Stimulated activated CD8-positive, alpha-beta memory T cell treated with anti-CD3 and anti-CD28 coated beads, Interleukin-7, amount 100 ng/mL, for 1 hour (primary cell): ENCODE measurements around the gene WHRN.

Experiments used
- DNase-seq, 2 donors: peaks; one replicate each; pipeline ENCODE4 v3.0.0-alpha.2; 2020; ENCODE audit warnings: low read depth in 2 of 2

WHRN gene

DNA sequence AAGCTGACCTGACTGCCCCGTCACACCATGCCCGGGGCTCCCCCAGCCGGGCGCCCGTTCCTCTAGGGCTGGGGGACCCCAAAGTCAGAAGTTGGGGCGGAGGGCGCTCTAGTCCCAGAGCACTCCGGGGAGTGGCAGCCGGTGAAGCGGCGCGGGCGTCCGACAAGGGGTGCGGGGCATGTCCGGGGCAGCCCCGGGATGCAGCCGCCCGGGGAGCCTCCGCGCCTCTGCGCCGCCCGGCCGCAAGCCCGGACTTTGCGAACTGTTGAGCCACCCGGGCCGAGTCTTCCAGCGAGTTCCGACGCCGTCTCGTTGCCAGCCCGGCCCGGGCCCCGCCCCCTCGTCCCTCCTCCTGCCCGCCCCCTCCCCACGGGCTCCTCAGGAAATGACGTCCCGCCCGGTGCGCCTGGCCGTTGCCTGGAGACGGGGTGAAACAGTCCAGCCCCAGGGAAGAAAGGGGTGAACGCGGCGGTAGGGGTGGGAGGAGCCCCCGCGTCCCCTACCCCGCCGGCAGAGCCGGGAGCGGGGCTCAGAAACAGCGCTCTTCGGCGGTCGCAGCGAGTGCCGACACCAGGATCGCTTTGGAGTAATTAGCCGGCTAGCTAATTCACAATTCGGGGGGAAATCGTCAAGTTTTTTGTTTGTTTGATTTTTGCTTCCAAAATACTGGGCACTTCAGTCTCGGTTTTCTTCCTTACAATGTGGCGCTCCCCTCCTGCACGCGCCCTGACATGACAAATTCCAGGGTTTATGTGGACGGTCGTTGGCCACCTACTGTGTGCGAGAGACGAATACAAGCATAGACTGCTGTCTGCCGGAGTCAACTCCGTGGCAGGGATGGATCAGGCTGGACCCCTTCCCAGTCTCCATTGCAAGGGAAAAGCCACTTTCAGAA, at the start of gene WHRN:
TSS of gene WHRN (minus strand) at position 287 of the 895 bp plus-strand sequence. CDS start 672 bp downstream, outside the sequence.
- DNase-seq = peak; percentile 79 to 80

DNA sequence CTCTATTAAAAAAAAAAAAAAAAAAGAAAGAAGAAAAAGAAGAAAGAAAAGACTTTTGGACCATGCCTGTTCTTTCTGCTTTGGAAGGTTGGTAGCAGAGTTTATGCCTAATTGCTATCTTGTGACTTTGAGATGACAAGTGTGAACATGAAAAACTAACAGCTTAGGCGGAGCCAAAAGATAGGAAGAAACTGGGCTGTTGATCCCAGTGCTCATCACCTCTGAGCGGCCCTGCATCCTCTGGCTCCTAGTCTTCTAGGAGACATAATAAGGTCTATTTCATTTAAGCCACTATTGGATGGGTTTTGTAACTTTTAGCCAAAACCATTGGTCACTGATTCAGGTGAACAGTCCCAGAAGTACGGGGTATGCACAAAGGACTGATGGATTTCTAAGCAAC, 47.9 kb upstream of the WHRN start:
- no peak for DNase-seq

DNA sequence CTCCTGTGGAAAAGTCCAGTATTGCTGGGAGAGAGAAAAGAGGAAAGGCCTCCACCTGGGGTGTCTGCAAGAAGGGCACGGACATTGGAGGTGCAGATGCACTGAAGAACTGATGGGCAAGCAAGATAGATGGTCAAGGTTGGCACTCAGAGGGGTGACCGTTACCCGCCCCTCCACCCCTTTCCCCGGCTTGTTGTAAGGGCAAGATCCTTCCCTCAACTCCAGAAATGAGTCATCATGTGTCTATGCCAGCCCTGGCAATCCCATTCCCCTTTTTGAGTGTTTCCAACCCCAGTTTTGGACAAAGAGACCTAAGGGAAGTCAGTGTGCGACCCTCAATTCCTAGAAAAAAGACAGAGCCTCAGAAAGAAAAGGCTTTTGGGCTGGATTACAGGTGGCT, 47.4 kb upstream of the WHRN start:
- no peak for DNase-seq

DNA sequence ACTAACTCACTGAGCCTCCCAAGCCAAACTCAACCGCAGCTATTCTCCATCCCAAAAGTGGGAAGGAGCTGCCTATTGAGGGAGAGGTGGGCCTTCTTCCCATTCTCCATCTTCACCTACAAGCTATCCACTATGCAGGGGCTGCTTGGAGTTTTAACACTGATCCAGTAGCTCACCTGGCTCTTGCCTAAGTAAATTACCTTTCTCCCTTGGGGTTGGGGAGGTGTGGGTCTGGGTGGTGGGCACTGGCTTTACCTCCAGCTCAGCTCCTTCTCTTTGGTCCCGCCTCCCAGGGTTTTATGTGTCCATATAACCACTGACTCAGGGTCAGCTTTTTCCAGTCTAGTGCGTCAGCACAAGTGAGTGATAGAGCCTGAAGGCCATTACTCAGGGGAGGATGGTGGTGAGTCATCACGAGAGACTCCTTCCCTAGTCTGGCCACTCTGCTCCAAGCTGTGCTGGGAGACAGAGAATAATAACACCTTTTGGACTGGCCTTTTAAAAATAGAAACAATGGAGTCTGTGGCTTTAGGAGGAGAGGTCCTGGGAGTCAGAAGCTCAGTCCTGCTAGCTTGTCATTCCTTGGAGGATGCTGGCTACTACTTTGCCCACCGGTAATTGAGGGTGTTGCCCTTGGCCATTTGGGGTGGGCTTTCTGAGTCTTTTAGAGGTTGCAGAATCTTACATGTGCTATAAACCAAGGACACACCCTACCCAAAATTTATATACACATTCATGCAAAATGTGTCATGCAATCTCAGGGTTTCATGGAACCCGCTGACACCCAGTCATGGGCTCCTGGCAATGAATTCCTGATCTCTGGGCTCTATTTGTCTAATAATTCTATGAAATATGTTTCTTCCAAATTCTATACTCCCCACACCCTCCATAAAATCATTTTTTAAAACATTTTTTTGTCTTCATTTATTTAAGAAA, 46.7 kb upstream of the WHRN start:
- DNase-seq = no peak

DNA sequence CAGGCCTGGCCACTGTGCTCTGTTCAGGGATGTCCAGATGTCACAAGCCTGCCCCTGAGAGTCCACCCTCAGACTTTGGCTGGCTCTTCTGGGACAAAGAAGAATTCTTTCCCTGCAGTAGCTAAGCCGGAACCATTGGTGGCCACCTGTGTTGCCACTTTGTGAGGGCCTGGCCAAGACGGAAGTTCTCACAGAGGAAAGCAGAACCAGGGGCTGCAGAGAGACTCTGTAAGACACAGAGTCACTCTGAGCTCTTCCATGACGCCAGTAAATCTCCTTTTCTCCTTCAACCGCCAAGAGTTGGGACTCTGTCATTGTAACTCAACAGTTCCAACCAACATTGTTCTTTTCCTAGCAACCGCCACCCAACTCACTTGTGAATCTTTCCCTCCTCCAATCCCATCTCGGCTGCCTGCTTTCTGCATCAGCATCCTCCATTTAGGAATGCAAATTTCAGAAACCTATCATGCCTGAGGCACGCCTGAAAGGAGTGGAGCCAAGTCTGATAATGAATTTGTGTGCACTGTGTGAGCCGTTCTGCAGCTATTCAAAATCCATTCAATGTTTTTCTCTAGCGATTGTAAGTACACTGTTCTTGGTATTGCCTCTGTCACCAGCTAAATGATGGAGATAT, 44.5 kb upstream of the WHRN start:
- no peak for DNase-seq

DNA sequence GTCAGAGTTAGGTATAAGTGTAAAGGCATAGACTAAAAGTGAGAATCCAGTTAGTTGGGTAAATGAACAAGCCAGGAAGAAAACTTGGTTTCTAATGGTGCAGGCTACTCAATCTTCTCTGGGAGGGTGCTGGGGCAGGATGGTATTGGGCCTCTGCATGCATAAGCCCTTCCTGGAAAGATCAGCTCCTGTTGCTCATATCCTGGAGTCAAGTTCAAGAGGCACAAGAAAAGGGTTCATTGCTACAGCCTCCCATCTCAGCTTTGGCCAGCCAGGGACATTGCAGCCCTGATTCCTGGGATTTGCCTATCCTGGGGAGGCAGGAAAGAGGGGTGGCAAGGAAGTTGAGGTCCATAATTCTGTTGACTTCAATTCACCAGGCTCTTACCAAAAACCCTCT, 41.6 kb upstream of the WHRN start:
- no peak for DNase-seq

DNA sequence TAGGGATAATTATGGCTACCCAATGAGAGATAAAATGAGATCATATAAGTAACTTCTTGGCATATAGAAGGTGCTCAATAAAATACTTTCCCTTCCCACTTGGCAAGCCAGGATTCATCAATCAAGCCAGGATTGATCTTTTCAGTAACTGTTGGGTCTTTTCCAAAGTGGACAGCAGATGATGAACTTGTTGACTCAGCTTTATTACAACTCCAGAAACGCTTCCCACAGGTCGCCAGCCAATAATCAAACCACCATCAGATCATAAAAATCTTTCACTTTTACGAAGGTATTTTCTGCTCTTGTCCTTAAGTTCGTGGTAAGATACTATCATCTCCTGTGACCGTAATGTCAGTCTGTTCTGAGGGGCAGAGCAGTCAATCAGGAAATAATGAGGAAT, 39.8 kb upstream of the WHRN start:
- DNase-seq = no peak

DNA sequence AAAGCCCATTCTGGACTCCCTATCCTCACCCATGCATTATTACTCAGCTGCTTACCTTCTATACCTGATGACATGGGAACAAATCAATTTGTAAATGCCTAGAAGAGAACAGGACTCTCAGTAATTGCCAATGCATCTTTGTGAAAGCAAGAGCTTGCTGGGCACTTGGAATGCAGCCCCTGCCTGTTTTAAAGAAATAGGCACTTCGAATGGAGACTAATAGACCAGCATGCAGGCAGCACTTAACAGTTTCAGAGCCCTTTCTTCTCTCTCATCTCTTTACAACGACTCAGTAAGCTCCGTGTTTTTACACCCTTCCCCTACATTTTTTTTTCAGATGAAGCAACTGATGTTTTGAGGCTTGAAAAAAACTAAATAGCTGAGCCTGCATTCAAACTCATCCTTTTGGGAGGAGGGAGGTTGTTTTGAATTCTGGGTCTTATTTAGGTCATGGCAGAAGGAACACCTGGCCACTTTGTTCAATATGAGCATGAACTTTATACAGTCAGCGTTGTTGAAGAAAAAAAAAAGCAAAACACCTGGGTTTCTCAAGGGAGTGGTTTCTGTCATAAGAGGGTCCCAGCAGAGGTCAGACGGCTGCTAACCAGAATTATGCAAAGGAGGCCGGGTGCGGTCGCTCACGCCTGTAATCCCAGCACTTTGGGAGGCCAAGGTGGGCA, 34.6 kb upstream of the WHRN start:
- no peak for DNase-seq

DNA sequence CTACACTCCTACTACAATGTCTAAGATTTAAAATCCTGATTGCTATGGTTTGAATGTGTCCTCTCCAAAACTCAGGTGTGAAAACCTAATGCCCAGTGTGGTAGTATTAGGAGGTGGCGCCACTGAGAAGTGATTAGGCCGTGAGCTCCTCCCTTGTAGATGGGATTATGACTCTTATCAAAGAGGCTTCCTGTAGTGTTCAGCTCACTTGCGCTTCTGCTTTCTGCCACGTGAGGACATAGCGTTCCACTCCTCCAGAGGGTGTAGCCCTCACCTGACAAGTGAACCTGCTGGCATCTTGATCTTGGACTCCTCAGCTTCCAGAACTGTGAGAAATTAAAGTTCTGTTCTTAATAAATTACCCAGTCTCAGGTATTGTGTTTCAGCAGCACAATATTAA, 33.0 kb upstream of the WHRN start:
- no peak for DNase-seq

DNA sequence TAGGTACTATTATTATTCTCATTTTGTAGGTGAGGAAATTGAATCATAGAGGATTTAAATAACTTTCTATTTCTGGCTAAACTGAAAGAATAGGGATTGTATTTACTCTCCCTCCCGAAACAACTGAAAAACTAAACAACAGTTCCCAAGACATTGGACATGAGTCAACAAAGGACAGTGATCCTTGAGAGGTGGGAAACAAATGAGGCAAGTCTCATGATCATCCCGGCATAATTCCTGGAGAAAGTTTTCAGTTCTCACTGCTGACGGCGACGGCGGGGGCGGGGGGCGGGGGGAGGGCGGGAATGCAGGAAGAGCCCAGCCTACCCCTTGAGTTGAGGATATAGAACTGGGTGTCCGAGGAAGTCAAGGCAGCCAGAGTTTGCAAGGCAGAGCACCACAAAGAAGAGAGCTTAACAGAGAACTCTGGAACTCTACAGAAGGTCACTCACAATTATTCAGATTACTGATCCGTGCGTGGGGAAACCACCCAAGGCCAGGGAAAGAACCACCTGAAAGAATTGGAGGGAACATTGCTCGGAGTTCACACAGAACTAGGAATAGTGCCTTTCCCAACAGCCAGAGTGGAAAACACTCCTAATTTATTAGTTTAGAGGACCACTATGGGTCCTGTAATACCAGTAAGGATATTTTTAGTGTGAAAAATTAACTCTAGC, 27.4 kb upstream of the WHRN start:
- no peak for DNase-seq

DNA sequence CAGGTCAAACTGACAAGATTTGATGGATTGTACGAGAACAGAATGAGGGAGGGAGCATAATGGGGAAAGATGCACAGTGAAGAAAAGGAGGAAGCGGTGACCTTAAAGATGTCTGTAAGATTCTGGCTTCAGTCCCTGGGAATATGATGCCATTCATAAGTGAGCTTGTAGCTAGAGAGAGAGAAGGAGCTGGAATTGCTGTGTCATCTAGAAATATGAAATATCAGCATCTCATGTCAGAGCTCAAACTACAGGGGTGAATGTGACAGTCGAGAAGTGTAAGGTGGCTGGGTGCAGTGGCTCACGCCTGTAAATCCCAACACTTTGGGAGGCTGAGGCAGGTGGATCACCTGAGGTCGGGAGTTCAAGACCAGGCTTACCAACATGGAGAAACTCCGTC, 24.0 kb upstream of the WHRN start:
- no peak for DNase-seq

DNA sequence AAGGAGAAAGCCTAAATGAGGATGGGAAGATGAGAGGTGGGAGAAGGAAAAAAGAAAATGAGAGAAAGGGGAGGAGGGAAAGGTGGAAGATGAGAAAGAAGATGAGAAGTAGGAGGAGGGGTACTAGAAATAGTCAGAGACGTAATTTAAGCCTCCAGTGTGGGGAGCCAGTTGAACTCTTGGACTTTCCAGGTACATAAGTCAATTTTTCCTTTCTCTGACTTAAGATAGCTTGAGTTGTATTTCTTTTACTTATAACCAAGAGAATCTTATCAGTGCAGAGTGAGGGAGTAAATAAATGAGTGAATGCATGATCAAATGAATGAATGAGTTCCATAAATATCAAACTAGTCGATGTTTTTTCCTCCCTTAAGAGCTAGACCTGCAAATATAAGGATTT, 21.5 kb upstream of the WHRN start:
- no peak for DNase-seq

DNA sequence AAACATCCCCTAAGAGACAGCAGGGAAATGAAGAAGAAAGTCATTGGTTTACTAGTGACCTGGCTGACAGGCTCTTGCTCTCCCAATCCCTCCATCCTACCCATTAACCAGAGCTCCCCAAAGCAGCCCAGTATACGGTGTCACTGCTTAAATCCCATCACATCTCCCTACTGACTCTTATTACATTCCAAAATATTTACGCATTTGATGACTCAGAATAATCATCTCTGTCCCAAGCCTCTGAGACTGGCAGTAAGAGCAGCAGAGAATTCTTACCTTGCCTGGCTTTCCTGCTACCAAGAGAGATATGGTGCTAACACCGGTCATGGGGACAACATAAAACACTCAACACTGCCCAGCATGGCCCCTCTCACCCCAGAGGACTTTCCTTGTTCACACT, 20.2 kb upstream of the WHRN start:
- DNase-seq = no peak

DNA sequence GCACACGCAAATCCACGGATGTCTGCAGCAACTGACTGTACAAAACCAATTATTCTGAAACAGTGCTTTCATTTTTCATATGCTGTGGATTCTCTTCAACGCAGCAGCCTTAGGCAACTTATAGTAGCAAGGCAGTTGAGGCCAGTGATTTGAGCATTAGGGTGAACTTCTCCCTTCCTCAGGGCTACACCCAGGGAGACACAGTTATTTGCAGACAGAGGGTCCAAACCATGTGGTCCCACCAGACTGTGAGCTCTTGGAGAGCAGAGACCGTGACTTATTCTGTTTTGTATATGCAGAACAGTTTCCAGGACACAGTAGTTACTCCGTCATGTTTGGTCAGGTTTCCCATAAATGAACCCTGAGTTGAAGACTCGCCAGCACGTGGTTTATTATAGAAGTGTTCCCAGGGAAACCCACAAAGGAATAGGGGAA, 19.0 kb upstream of the WHRN start:
- DNase-seq = no peak

DNA sequence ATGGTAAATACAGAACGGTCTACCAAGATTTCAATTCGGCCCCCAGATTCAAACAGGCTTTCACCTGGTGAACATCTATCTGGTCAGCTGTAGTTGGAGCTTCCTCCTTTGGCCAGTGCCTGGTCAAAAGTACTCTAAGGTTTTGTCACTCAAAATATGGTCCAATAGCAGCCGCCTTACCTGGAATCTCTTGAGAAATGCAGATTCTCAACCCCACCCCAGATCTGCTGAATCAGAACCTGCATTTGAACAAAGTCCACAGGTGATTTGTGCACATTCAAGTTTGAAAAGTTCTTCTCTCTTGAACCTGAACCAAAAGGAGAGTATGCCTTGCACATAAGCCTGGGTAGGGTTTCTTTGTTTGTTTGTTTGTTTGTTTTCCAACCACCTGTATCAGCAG, 17.6 kb upstream of the WHRN start:
- no peak for DNase-seq

DNA sequence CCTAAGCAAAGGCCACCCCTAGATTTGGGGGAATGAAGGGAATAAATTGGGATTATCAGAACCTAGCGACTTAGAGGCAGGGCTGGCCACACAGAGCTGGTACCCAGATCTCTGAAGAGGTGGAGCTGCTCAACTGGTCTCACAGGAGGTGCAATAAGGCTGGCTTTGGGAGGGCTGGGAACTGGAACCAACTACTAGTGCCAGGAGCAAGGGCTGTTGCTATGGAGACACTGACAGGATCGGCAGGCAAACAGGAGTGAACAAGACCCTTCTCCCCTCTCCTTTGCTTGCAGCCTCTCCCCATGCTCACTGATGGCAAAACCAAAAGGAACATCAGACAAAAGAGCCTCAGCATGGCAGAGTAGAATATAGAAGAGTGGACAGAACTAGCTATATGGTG, 17.0 kb upstream of the WHRN start:
- DNase-seq = no peak

DNA sequence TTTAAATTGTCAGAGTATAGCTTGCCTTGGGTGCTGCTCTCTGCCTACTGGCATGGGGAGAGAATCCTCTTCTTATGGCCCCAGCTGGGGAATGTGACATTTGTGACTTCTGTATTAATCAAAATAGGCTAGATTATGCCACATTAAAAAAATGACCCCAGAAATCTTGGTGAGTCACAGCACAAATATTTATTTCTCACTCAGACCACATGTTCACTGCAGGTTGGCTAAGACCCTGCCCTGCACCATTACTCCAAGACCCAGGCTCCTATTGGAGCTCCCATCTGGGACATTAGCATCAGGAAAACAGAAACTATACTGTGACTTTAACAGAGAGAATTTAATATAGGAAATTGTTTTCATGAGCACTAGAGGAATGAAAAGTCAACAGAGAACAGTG, 16.6 kb upstream of the WHRN start:
- DNase-seq = no peak

DNA sequence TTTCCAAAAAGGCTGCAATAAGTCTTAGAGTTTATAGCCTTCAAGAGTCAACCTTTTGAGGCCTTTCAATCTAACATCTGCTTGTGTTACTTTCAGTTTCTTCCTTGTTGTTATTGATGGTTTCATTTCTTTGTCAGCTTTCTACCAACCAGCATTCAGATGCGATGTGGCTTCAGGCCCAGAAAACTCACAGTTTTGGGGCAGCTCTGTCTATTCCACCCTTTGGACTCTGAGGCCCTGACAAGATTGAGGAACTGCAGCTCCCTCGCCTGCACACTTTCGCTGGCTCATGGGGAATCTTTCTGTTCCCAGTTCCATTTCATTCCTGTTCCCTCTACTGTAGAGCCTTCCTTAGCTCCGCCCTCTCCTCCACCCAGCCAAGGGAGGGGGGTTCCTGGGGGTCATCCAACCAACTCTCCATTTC, 13.3 kb upstream of the WHRN start:
- no peak for DNase-seq

DNA sequence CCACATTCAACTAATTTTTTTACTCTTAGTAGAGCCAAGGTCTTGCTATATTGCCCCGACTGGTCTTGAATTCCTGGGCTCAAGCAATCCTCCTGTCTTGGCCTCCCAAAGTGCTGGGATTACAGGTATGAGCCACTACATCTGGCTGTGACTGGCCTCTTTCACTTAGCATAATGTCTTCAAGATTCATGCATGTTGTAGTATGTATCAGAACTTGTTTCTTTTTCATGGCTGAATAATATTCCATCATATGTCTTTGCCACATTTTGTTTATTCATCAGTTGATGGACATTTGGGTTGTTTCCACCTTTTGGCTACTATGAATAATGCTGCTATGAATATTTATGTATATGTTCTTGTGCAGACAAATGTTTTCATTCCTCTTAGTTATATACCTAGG, 12.8 kb upstream of the WHRN start:
- no peak for DNase-seq

DNA sequence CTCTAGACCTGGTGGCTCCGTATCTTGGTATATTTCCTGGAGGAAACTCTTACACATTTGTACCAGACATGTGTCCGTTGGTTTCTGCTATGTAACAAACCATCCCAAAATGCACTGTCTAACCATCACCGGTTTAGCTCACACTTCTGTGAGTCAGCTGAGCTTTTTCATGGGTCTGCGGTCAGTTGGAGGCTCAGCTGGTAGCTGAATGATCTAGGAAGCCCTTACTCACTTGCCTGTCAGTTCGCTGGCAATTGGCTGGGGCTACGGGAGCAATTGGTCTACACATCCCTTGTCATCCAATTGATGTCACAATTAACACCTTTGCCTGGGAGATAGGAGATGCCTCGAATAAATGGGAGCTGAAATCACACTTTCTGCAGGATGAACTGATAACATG, 11.6 kb upstream of the WHRN start:
- no peak for DNase-seq

DNA sequence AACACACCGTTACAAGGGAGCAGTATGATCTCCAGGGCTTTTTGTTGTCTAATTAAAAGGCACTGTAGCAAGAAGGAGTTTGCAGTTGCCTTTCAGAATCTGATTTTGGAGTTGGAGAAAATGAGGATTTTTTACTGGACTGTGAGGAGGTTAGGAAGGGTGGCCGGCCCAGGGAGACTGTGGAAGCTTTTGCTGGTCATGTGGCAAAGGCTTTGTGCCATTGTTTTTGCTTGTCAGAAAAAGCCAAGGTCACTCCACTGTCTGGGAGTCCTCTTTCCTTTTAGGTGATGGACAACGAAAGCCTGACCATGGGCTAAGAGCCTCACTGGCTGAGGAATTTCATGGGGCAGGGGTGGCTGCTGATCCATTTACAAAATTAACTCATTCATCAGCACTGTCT, 10.3 kb upstream of the WHRN start:
- DNase-seq = no peak
